Immature natural killer cell (primary cell): ENCODE data around the gene ZCCHC14. TPM values are rescaled to one million over a fixed set of nuclear protein-coding genes. Genes with fewer than 3 reads are reported as not detected.

Source experiments
- DNase-seq, 3 donors: peaks; one replicate each; pipeline ENCODE4 v3.0.0; 2022; ENCODE audit warnings: mixed read lengths in 1 of 3
- H3K27ac Mint-ChIP-seq, 6 donors: one replicate each; pipeline ENCODE4 v1.8.0; 2020; ENCODE audit warnings: mixed read lengths in 6 of 6, mild to moderate bottlenecking in 5 of 6, inconsistent platforms in 4 of 6, moderate library complexity in 3 of 6
- H3K27me3 Mint-ChIP-seq, 3 donors: one replicate each; pipeline ENCODE4 v1.8.0; 2020 to 2021; ENCODE audit warnings: low read depth in 3 of 3, mild to moderate bottlenecking in 3 of 3, mixed read lengths in 3 of 3, moderate library complexity in 3 of 3, inconsistent platforms in 1 of 3
- H3K36me3 Mint-ChIP-seq, 3 donors: one replicate each; pipeline ENCODE4 v1.8.0; 2020; ENCODE audit warnings: mixed read lengths in 3 of 3, inconsistent platforms in 2 of 3, mild to moderate bottlenecking in 2 of 3
- H3K4me1 Mint-ChIP-seq, 2 donors: one replicate each; pipeline ENCODE4 v1.8.0; 2020; ENCODE audit warnings: inconsistent platforms in 2 of 2, mild to moderate bottlenecking in 2 of 2, mixed read lengths in 2 of 2, moderate library complexity in 1 of 2
- H3K4me3 Mint-ChIP-seq, 5 donors: one replicate each; pipeline ENCODE4 v1.8.0; 2020; ENCODE audit warnings: mild to moderate bottlenecking in 5 of 5, mixed read lengths in 5 of 5, inconsistent platforms in 3 of 5, moderate library complexity in 3 of 5
- H3K9me3 Mint-ChIP-seq, 6 donors: one replicate each; pipeline ENCODE4 v1.8.0; 2020; ENCODE audit warnings: mild to moderate bottlenecking in 6 of 6, mixed read lengths in 6 of 6, inconsistent platforms in 4 of 6, moderate library complexity in 3 of 6
- polyA plus RNA-seq, 3 donors: library from polyadenylated mRNA; unstranded; fragments of 300-500 nt; fragmentation: Illumina TruSeq; gene quantifications; one replicate each; pipeline ENCODE4 v1.2.3, GENCODE V29; 2021

Gene ZCCHC14
- polyA plus RNA-seq, 3 donors from 2014 or later: 0.17 to 0.48 TPM; not detected in 1

GRCh38 chr16:87426423-87427215 lies 66.2 kb downstream of the ZCCHC14 start:
- no peak overlapping the region for H3K4me3 Mint-ChIP-seq
- H3K27me3 Mint-ChIP-seq: peaks cover 0 to 2% (median 1%) of the 10 kb centered on the region in 3 donors
- H3K9me3 Mint-ChIP-seq: no peaks in the 10 kb centered on the region
- H3K36me3 Mint-ChIP-seq: peaks cover 10 to 19% (median 14%) of the 10 kb centered on the region in 3 donors
- no peak overlapping the region for H3K27ac Mint-ChIP-seq
- peaks cover 0 to 4% of the 10 kb centered on the region in 2 donors for H3K4me1 Mint-ChIP-seq
- no peak for DNase-seq

GRCh38 chr16:87425941-87426340 lies 66.9 kb downstream of the ZCCHC14 start:
- H3K36me3 Mint-ChIP-seq: peaks cover 10 to 21% (median 14%) of the 10 kb centered on the region in 3 donors

GRCh38 chr16:87424266-87424665 lies 68.6 kb downstream of the ZCCHC14 start:
- H3K9me3 Mint-ChIP-seq: no peaks in the 10 kb centered on the region
- no peak for DNase-seq
- H3K27ac Mint-ChIP-seq: no peak overlapping the region
- peaks cover 0 to 4% of the 10 kb centered on the region in 2 donors for H3K4me1 Mint-ChIP-seq
- H3K4me3 Mint-ChIP-seq: no peak overlapping the region
- H3K27me3 Mint-ChIP-seq: no peaks in the 10 kb centered on the region
- H3K36me3 Mint-ChIP-seq: peaks cover 11 to 20% (median 14%) of the 10 kb centered on the region in 3 donors

More at GRCh38 chr16:87425941-87426340, 66.9 kb downstream of the ZCCHC14 start:
- Mint-ChIP-seq H3K27me3 (peaks cover 0 to 1% (median under 1%) of the 10 kb centered on the region in 3 donors), H3K4me1 (peaks cover 0 to 4% of the 10 kb centered on the region in 2 donors), H3K4me3 (no peak overlapping the region), H3K27ac (no peak overlapping the region), H3K9me3 (no peaks in the 10 kb centered on the region)
- DNase-seq: no peak

- peaks cover 0 to 4% of the 10 kb centered on the region in 2 donors for H3K4me1 Mint-ChIP-seq
- no peak for DNase-seq
- H3K9me3 Mint-ChIP-seq: no peaks in the 10 kb centered on the region
- no peak overlapping the region for H3K4me3 Mint-ChIP-seq
- no peak overlapping the region for H3K27ac Mint-ChIP-seq
- no peaks in the 10 kb centered on the region for H3K27me3 Mint-ChIP-seq
- H3K36me3 Mint-ChIP-seq: peaks cover 11 to 20% (median 14%) of the 10 kb centered on the region in 3 donors
These were observed 69.4 kb downstream of the ZCCHC14 start for GRCh38 chr16:87423429-87423828.

GRCh38 chr16:87422106-87422505 lies 70.7 kb downstream of the ZCCHC14 start:
- H3K27me3 Mint-ChIP-seq: no peaks in the 10 kb centered on the region
- peaks cover 0 to 4% of the 10 kb centered on the region in 2 donors for H3K4me1 Mint-ChIP-seq
- DNase-seq: no peak
- no peaks in the 10 kb centered on the region for H3K9me3 Mint-ChIP-seq
- H3K4me3 Mint-ChIP-seq: no peak overlapping the region
- H3K36me3 Mint-ChIP-seq: peaks cover 11 to 23% (median 20%) of the 10 kb centered on the region in 3 donors
- H3K27ac Mint-ChIP-seq: no peak overlapping the region

- no peak overlapping the region for H3K27ac Mint-ChIP-seq
- H3K36me3 Mint-ChIP-seq: peaks cover 11 to 26% (median 20%) of the 10 kb centered on the region in 3 donors
- H3K4me3 Mint-ChIP-seq: no peak overlapping the region
These were observed 71.6 kb downstream of the ZCCHC14 start for GRCh38 chr16:87421003-87421912.

GRCh38 chr16:87420026-87421002 lies 72.5 kb downstream of the ZCCHC14 start:
- Mint-ChIP-seq H3K27me3 (no peaks in the 10 kb centered on the region), H3K4me3 (no peak overlapping the region), H3K9me3 (no peaks in the 10 kb centered on the region), H3K27ac (no peak overlapping the region), H3K36me3 (peaks cover 11 to 31% (median 20%) of the 10 kb centered on the region in 3 donors), H3K4me1 (peaks cover 0 to 4% of the 10 kb centered on the region in 2 donors)
- DNase-seq: no peak

More at GRCh38 chr16:87421003-87421912, 71.6 kb downstream of the ZCCHC14 start:
- no peaks in the 10 kb centered on the region for H3K9me3 Mint-ChIP-seq
- no peaks in the 10 kb centered on the region for H3K27me3 Mint-ChIP-seq
- peaks cover 0 to 4% of the 10 kb centered on the region in 2 donors for H3K4me1 Mint-ChIP-seq
- DNase-seq: no peak

- H3K4me3 Mint-ChIP-seq: no peak overlapping the region
- no peak overlapping the region for H3K27ac Mint-ChIP-seq
- peaks cover 11 to 36% (median 21%) of the 10 kb centered on the region in 3 donors for H3K36me3 Mint-ChIP-seq
- H3K9me3 Mint-ChIP-seq: peaks cover 0 to 1% (median 0%) of the 10 kb centered on the region in 6 donors
- peaks cover 0 to 2% (median 0%) of the 10 kb centered on the region in 3 donors for H3K27me3 Mint-ChIP-seq
- DNase-seq: no peak
- peaks cover 0 to 4% of the 10 kb centered on the region in 2 donors for H3K4me1 Mint-ChIP-seq
These were observed 74.2 kb downstream of the ZCCHC14 start for GRCh38 chr16:87418644-87419043.

- no peak for DNase-seq
- peaks cover 0 to 1% (median 0%) of the 10 kb centered on the region in 6 donors for H3K9me3 Mint-ChIP-seq
- H3K27ac Mint-ChIP-seq: no peak overlapping the region
- peaks cover 0 to 2% (median 0%) of the 10 kb centered on the region in 3 donors for H3K27me3 Mint-ChIP-seq
- H3K4me1 Mint-ChIP-seq: peaks cover 0 to 4% of the 10 kb centered on the region in 2 donors
- H3K4me3 Mint-ChIP-seq: no peak overlapping the region
- H3K36me3 Mint-ChIP-seq: peaks cover 11 to 40% (median 24%) of the 10 kb centered on the region in 3 donors
These were observed 74.6 kb downstream of the ZCCHC14 start for GRCh38 chr16:87418216-87418615.

- no peak overlapping the region for H3K4me3 Mint-ChIP-seq
- H3K27ac Mint-ChIP-seq: no peak overlapping the region
- H3K36me3 Mint-ChIP-seq: peaks cover 8 to 37% (median 23%) of the 10 kb centered on the region in 3 donors
- peaks cover 0 to 4% of the 10 kb centered on the region in 2 donors for H3K4me1 Mint-ChIP-seq
- peaks cover 0 to 3% (median 0%) of the 10 kb centered on the region in 3 donors for H3K27me3 Mint-ChIP-seq
- DNase-seq: no peak
- peaks cover 0 to 1% (median 0%) of the 10 kb centered on the region in 6 donors for H3K9me3 Mint-ChIP-seq
These were observed 75.3 kb downstream of the ZCCHC14 start for GRCh38 chr16:87417528-87417910.

- Mint-ChIP-seq H3K36me3 (peaks cover 10 to 40% (median 17%) of the 10 kb centered on the region in 3 donors), H3K9me3 (peaks cover 0 to 1% (median 0%) of the 10 kb centered on the region in 6 donors), H3K27me3 (peaks cover 0 to 3% (median 0%) of the 10 kb centered on the region in 3 donors), H3K4me1 (peaks cover 0 to 3% of the 10 kb centered on the region in 2 donors), H3K27ac (no peak overlapping the region), H3K4me3 (no peak overlapping the region)
- DNase-seq: peak in 1 of 3 donors; percentile 25
These were observed 75.8 kb downstream of the ZCCHC14 start for GRCh38 chr16:87416826-87417527.

- Mint-ChIP-seq H3K36me3 (peaks cover 11 to 39% (median 14%) of the 10 kb centered on the region in 3 donors), H3K27ac (no peak overlapping the region), H3K4me3 (no peak overlapping the region), H3K9me3 (peaks cover 0 to 1% (median 0%) of the 10 kb centered on the region in 6 donors), H3K4me1 (no peaks in the 10 kb centered on the region), H3K27me3 (peaks cover 0 to 3% (median 0%) of the 10 kb centered on the region in 3 donors)
- DNase-seq: no peak
These were observed 77.4 kb downstream of the ZCCHC14 start for GRCh38 chr16:87415441-87415840.
